ENCODE measurements around the gene PDE3A.

- TF ChIP-seq CTCF (conservative IDR thresholded peaks at IDR 0.05; ENCODE audit: low read depth, low read length), result no peak
- no peak for TF ChIP-seq RCOR1 (IDR thresholded peaks at IDR 0.05; ENCODE audit: insufficient replicate concordance, low read length)
- TF ChIP-seq NFE2L2 (IDR thresholded peaks at IDR 0.05; ENCODE audit: low read depth, low read length), result no peak
- no peak for TF ChIP-seq ELK1 (IDR thresholded peaks at IDR 0.05; ENCODE audit: borderline replicate concordance, low read depth, low read length)
- no peak for TF ChIP-seq CHD1 (IDR thresholded peaks at IDR 0.05; ENCODE audit: low read depth, low read length)
- TF ChIP-seq MXI1 (IDR thresholded peaks at IDR 0.05; ENCODE audit: borderline replicate concordance, low read depth, low read length), result no peak
- TF ChIP-seq MAFK (IDR thresholded peaks at IDR 0.05; ENCODE audit: low read depth, low read length), result no peak
- TF ChIP-seq BHLHE40 (IDR thresholded peaks at IDR 0.05; ENCODE audit: low read depth, low read length), result no peak
- no peak for TF ChIP-seq POLR2A (IDR thresholded peaks at IDR 0.05; ENCODE audit: low read depth, low read length)
These were observed 263.4 kb downstream of the PDE3A start for GRCh38 chr12:20631711-20632110.

All from IMR-90 (cell line).